Measurements from ENCODE around the gene STAT4. TPM values are rescaled to one million over a fixed set of nuclear protein-coding genes. Genes with fewer than 3 reads are reported as not detected.

The STAT4 gene
- total RNA-seq, 2 experiments from 2014 or later = 154 to 157 TPM

- ATAC-seq = no peak
Observed at GRCh38 chr2:191171708-191172355, 21.0 kb upstream of the STAT4 start.

GRCh38 chr2:191171286-191171685 is 20.5 kb upstream of the STAT4 start:
- Mint-ChIP-seq H3K4me1 (ENCODE audit: low read depth) (peaks cover 55% of the 10 kb centered on the region), H3K27me3 (ENCODE audit: low read depth) (no peaks in the 10 kb centered on the region), H3K27ac (no peak overlapping the region), H3K9me3 (ENCODE audit: insufficient read depth) (no peaks in the 10 kb centered on the region), H3K4me3 (no peak overlapping the region), H3K36me3 (ENCODE audit: low read depth) (no peaks in the 10 kb centered on the region)
- DNase-seq (no peak), ATAC-seq (no peak)
- ChIA-PET CTCF (interaction anchor here (0.6 to 5.4 kb wide), 7 partner anchors 16 to 1472 kb away, joined by 3 to 28 read pairs (median 9); no protein-coding TSS in a partner anchor), POLR2A (interaction anchor here (0.6 to 0.9 kb wide), 2 partner anchors 121 to 156 kb away, joined by 3 to 4 read pairs; no protein-coding TSS in a partner anchor)

More at GRCh38 chr2:191171708-191172355, 21.0 kb upstream of the STAT4 start:
- Mint-ChIP-seq H3K4me1 (ENCODE audit: low read depth) (peaks cover 59% of the 10 kb centered on the region), H3K27me3 (ENCODE audit: low read depth) (no peaks in the 10 kb centered on the region), H3K4me3 (no peak overlapping the region), H3K36me3 (ENCODE audit: low read depth) (no peaks in the 10 kb centered on the region), H3K27ac (no peak overlapping the region), H3K9me3 (ENCODE audit: insufficient read depth) (no peaks in the 10 kb centered on the region)
- ChIA-PET POLR2A (no interaction called here), CTCF (interaction anchor here (0.6 to 5.4 kb wide), 5 partner anchors 17 to 120 kb away, joined by 3 to 28 read pairs (median 12); no protein-coding TSS in a partner anchor)
- DNase-seq = no peak

- Mint-ChIP-seq H3K4me3 (no peak overlapping the region), H3K4me1 (ENCODE audit: low read depth) (peaks cover 50% of the 10 kb centered on the region)
- POLR2A ChIA-PET = interaction anchor here (0.6 to 0.9 kb wide), 2 partner anchors 121 to 156 kb away, joined by 3 to 4 read pairs; no protein-coding TSS in a partner anchor
Observed at GRCh38 chr2:191170773-191171172, 20.0 kb upstream of the STAT4 start.

GRCh38 chr2:191170301-191170636 is 19.5 kb upstream of the STAT4 start:
- peaks cover 46% of the 10 kb centered on the region for H3K4me1 Mint-ChIP-seq (ENCODE audit: low read depth)
- CTCF ChIA-PET = interaction anchor here (1.0 to 5.4 kb wide), 6 partner anchors 24 to 369 kb away, joined by 3 to 28 read pairs (median 6); no protein-coding TSS in a partner anchor
- H3K27ac Mint-ChIP-seq = no peak overlapping the region
- no peak for DNase-seq
- no peaks in the 10 kb centered on the region for H3K36me3 Mint-ChIP-seq (ENCODE audit: low read depth)
- H3K27me3 Mint-ChIP-seq (ENCODE audit: low read depth) = no peaks in the 10 kb centered on the region
- ATAC-seq = no peak
- POLR2A ChIA-PET = no interaction called here
- no peaks in the 10 kb centered on the region for H3K9me3 Mint-ChIP-seq (ENCODE audit: insufficient read depth)
- no peak overlapping the region for H3K4me3 Mint-ChIP-seq

More at GRCh38 chr2:191170773-191171172, 20.0 kb upstream of the STAT4 start:
- Mint-ChIP-seq H3K27ac (no peak overlapping the region), H3K36me3 (ENCODE audit: low read depth) (no peaks in the 10 kb centered on the region), H3K9me3 (ENCODE audit: insufficient read depth) (no peaks in the 10 kb centered on the region), H3K27me3 (ENCODE audit: low read depth) (no peaks in the 10 kb centered on the region)
- CTCF ChIA-PET = interaction anchor here (0.6 to 5.4 kb wide), 7 partner anchors 15 to 1472 kb away, joined by 3 to 28 read pairs (median 9); no protein-coding TSS in a partner anchor
- peak; percentile 47 for ATAC-seq
- no peak for DNase-seq

GRCh38 chr2:191169456-191170300 is 18.9 kb upstream of the STAT4 start:
- no peak for DNase-seq
- H3K36me3 Mint-ChIP-seq (ENCODE audit: low read depth) = no peaks in the 10 kb centered on the region
- no peaks in the 10 kb centered on the region for H3K27me3 Mint-ChIP-seq (ENCODE audit: low read depth)
- no peaks in the 10 kb centered on the region for H3K9me3 Mint-ChIP-seq (ENCODE audit: insufficient read depth)
- ChIA-PET POLR2A (no interaction called here), CTCF (interaction anchor here (1.3 to 3.5 kb wide), 4 partner anchors 13 to 352 kb away, joined by 4 to 14 read pairs (median 8); no protein-coding TSS in a partner anchor)
- ATAC-seq = no peak
- H3K4me3 Mint-ChIP-seq = no peak overlapping the region
- H3K4me1 Mint-ChIP-seq (ENCODE audit: low read depth) = peaks cover 50% of the 10 kb centered on the region
- H3K27ac Mint-ChIP-seq = no peak overlapping the region

- Mint-ChIP-seq H3K9me3 (ENCODE audit: insufficient read depth) (no peaks in the 10 kb centered on the region), H3K4me1 (ENCODE audit: low read depth) (peaks cover 33% of the 10 kb centered on the region), H3K36me3 (ENCODE audit: low read depth) (no peaks in the 10 kb centered on the region), H3K27me3 (ENCODE audit: low read depth) (peaks cover 4% of the 10 kb centered on the region), H3K27ac (no peak overlapping the region), H3K4me3 (no peak overlapping the region)
- DNase-seq (no peak), ATAC-seq (no peak)
- ChIA-PET CTCF (interaction anchor here (1.1 to 20.5 kb wide), 4 partner anchors 50 to 354 kb away, joined by 3 to 1116 read pairs (median 17); no protein-coding TSS in a partner anchor), POLR2A (no interaction called here)
Observed at GRCh38 chr2:191167766-191168165, 17.0 kb upstream of the STAT4 start.

GRCh38 chr2:191166756-191167445 is 16.1 kb upstream of the STAT4 start:
- ChIA-PET POLR2A (interaction anchor here (0.8 kb wide), 1 partner anchor 511 kb away, joined by 3 read pairs; the partner anchor contains the start of gene NABP1), CTCF (interaction anchor here (0.7 to 20.5 kb wide), 10 partner anchors 8 to 996 kb away, joined by 3 to 1116 read pairs (median 10); no protein-coding TSS in a partner anchor)
- Mint-ChIP-seq H3K27ac (no peak overlapping the region), H3K36me3 (ENCODE audit: low read depth) (no peaks in the 10 kb centered on the region), H3K9me3 (ENCODE audit: insufficient read depth) (no peaks in the 10 kb centered on the region), H3K4me1 (ENCODE audit: low read depth) (peaks cover 27% of the 10 kb centered on the region), H3K27me3 (ENCODE audit: low read depth) (peaks cover 8% of the 10 kb centered on the region), H3K4me3 (no peak overlapping the region)
- DNase-seq = no peak
- ATAC-seq = no peak

GRCh38 chr2:191166111-191166755 is 15.4 kb upstream of the STAT4 start:
- H3K9me3 Mint-ChIP-seq (ENCODE audit: insufficient read depth) = no peaks in the 10 kb centered on the region
- no peak for DNase-seq
- no peak overlapping the region for H3K27ac Mint-ChIP-seq
- POLR2A ChIA-PET = interaction anchor here (0.8 kb wide), 1 partner anchor 512 kb away, joined by 3 read pairs; the partner anchor contains the start of gene NABP1
- H3K4me3 Mint-ChIP-seq = no peak overlapping the region
- no peaks in the 10 kb centered on the region for H3K36me3 Mint-ChIP-seq (ENCODE audit: low read depth)
- peaks cover 24% of the 10 kb centered on the region for H3K4me1 Mint-ChIP-seq (ENCODE audit: low read depth)
- H3K27me3 Mint-ChIP-seq (ENCODE audit: low read depth) = peaks cover 12% of the 10 kb centered on the region
- CTCF ChIA-PET = interaction anchor here (0.6 to 20.5 kb wide), 15 partner anchors 8 to 996 kb away, joined by 3 to 1116 read pairs (median 6); no protein-coding TSS in a partner anchor
- ATAC-seq = no peak

GRCh38 chr2:191165176-191165643 is 14.4 kb upstream of the STAT4 start:
- no peak overlapping the region for H3K27ac Mint-ChIP-seq

GRCh38 chr2:191158747-191159146 is 8.0 kb upstream of the STAT4 start:
- H3K9me3 Mint-ChIP-seq (ENCODE audit: insufficient read depth) = no peaks in the 10 kb centered on the region
- peaks cover 18% of the 10 kb centered on the region for H3K27me3 Mint-ChIP-seq (ENCODE audit: low read depth)
- no peaks in the 10 kb centered on the region for H3K36me3 Mint-ChIP-seq (ENCODE audit: low read depth)
- peaks cover 35% of the 10 kb centered on the region for H3K4me1 Mint-ChIP-seq (ENCODE audit: low read depth)
- H3K4me3 Mint-ChIP-seq = no peak overlapping the region
- DNase-seq = no peak
- no peak overlapping the region for H3K27ac Mint-ChIP-seq
- ATAC-seq = no peak
- ChIA-PET CTCF (interaction anchor here (0.8 to 20.5 kb wide), 4 partner anchors 21 to 144 kb away, joined by 3 to 1116 read pairs (median 3); partner anchors contain the start of gene STAT1), POLR2A (interaction anchor here (0.7 to 1.5 kb wide), 4 partner anchors 8 to 138 kb away, joined by 3 to 6 read pairs (median 4); partner anchors contain the start of gene STAT4)

More at GRCh38 chr2:191165176-191165643, 14.4 kb upstream of the STAT4 start:
- peak; percentile 47 for DNase-seq
- Mint-ChIP-seq H3K4me3 (no peak overlapping the region), H3K4me1 (ENCODE audit: low read depth) (peaks cover 22% of the 10 kb centered on the region), H3K9me3 (ENCODE audit: insufficient read depth) (no peaks in the 10 kb centered on the region), H3K27me3 (ENCODE audit: low read depth) (peaks cover 12% of the 10 kb centered on the region), H3K36me3 (ENCODE audit: low read depth) (no peaks in the 10 kb centered on the region)
- ChIA-PET POLR2A (interaction anchor here (0.6 kb wide), 1 partner anchor 10 kb away, joined by 3 read pairs; no protein-coding TSS in a partner anchor), CTCF (interaction anchor here (0.6 to 20.5 kb wide), 38 partner anchors 10 to 997 kb away, joined by 3 to 1116 read pairs (median 4); no protein-coding TSS in a partner anchor)
- ATAC-seq = peak; percentile 87

Data from activated CD8-positive, alpha-beta T cell treated with anti-CD3 and anti-CD28 coated beads, Interleukin-2, amount 10 ng/mL, durations not matched to agents 7 days and 5 days (primary cell).